Measurements from ENCODE around the gene PEX3.

PEX3 gene

GRCh38 chr6:143450453-143451371 lies at the start of gene PEX3, which contains the start of gene ADAT2:
Gene PEX3 (plus strand): TSS chr6:143450805. CDS start chr6:143451043, 238 bp downstream.
Gene ADAT2 (minus strand): TSS chr6:143450695. CDS start chr6:143450658, 37 bp downstream.
- peak; percentile 85 to 91 for DNase-seq (ENCODE audit: extremely low read depth in 1 of 2, low read depth in 1 of 2)

GRCh38 chr6:143401068-143401446 lies 49.5 kb upstream of the PEX3 start:
- no peak for DNase-seq (ENCODE audit: extremely low read depth in 1 of 2, low read depth in 1 of 2)

- DNase-seq (ENCODE audit: extremely low read depth in 1 of 2, low read depth in 1 of 2): no peak
These were observed 48.8 kb upstream of the PEX3 start for GRCh38 chr6:143401636-143402370.

- no peak for DNase-seq (ENCODE audit: extremely low read depth in 1 of 2, low read depth in 1 of 2)
These were observed 47.8 kb upstream of the PEX3 start for GRCh38 chr6:143402721-143403336.

- DNase-seq (ENCODE audit: extremely low read depth in 1 of 2, low read depth in 1 of 2): no peak
These were observed 45.0 kb upstream of the PEX3 start for GRCh38 chr6:143405373-143406154.

- no peak for DNase-seq (ENCODE audit: extremely low read depth in 1 of 2, low read depth in 1 of 2)
These were observed 43.9 kb upstream of the PEX3 start for GRCh38 chr6:143406673-143407072.

- no peak for DNase-seq (ENCODE audit: extremely low read depth in 1 of 2, low read depth in 1 of 2)
These were observed 42.3 kb upstream of the PEX3 start for GRCh38 chr6:143408151-143408786.

GRCh38 chr6:143408787-143409162 lies 41.8 kb upstream of the PEX3 start:
- no peak for DNase-seq (ENCODE audit: extremely low read depth in 1 of 2, low read depth in 1 of 2)

GRCh38 chr6:143410859-143411270 lies 39.7 kb upstream of the PEX3 start:
- DNase-seq (ENCODE audit: extremely low read depth in 1 of 2, low read depth in 1 of 2): no peak

GRCh38 chr6:143414769-143415168 lies 35.8 kb upstream of the PEX3 start:
- no peak for DNase-seq (ENCODE audit: extremely low read depth in 1 of 2, low read depth in 1 of 2)

- no peak for DNase-seq (ENCODE audit: extremely low read depth in 1 of 2, low read depth in 1 of 2)
These were observed 31.1 kb upstream of the PEX3 start for GRCh38 chr6:143419526-143419925.

GRCh38 chr6:143426026-143426425 lies 24.6 kb upstream of the PEX3 start:
- no peak for DNase-seq (ENCODE audit: extremely low read depth in 1 of 2, low read depth in 1 of 2)

GRCh38 chr6:143427109-143427817 lies 23.3 kb upstream of the PEX3 start:
- DNase-seq (ENCODE audit: extremely low read depth in 1 of 2, low read depth in 1 of 2): peak in 1 of 2 donors; percentile 31

- no peak for DNase-seq (ENCODE audit: extremely low read depth in 1 of 2, low read depth in 1 of 2)
These were observed 20.6 kb upstream of the PEX3 start for GRCh38 chr6:143429970-143430369.

- no peak for DNase-seq (ENCODE audit: extremely low read depth in 1 of 2, low read depth in 1 of 2)
These were observed 19.4 kb upstream of the PEX3 start for GRCh38 chr6:143431226-143431625.

GRCh38 chr6:143432588-143432987 lies 18.0 kb upstream of the PEX3 start:
- DNase-seq (ENCODE audit: extremely low read depth in 1 of 2, low read depth in 1 of 2): no peak

GRCh38 chr6:143441010-143441409 lies 9.6 kb upstream of the PEX3 start:
- no peak for DNase-seq (ENCODE audit: extremely low read depth in 1 of 2, low read depth in 1 of 2)

- DNase-seq (ENCODE audit: extremely low read depth in 1 of 2, low read depth in 1 of 2): no peak
These were observed 8.7 kb upstream of the PEX3 start for GRCh38 chr6:143441680-143442545.

GRCh38 chr6:143443096-143443495 lies 7.5 kb upstream of the PEX3 start:
- DNase-seq (ENCODE audit: extremely low read depth in 1 of 2, low read depth in 1 of 2): no peak
